GM18870 (cell line): ENCODE data around the gene FAM181A.

Source experiments
- ATAC-seq: cut with Tn5 transposase; IDR thresholded peaks from one replicate; pipeline ENCODE4 v1.9.1; 2021; ENCODE audit warnings: moderate library complexity; ENCODE audit not compliant: unreplicated experiment

Gene FAM181A

GRCh38 chr14:93977171-93977570 lies 50.0 kb downstream of the FAM181A start:
- no peak for ATAC-seq

GRCh38 chr14:93977790-93978581 lies 50.8 kb downstream of the FAM181A start:
- peak; percentile 60 for ATAC-seq

GRCh38 chr14:93978735-93979134 lies 51.6 kb downstream of the FAM181A start:
- ATAC-seq = no peak
